GM12801 (cell line): ENCODE measurements around the gene SNX27.

ENCODE experiments used
- CTCF ChIP-seq: IDR thresholded peaks from one replicate; pipeline ENCODE4 v1.5.1; 2011; ENCODE audit warnings: control low read depth; ENCODE audit not compliant: insufficient read length; ENCODE audit errors: extremely low read depth

SNX27 gene

GRCh38 chr1:151616505-151616849 lies 4.6 kb downstream of the SNX27 start:
- no peak for TF ChIP-seq CTCF

- no peak for TF ChIP-seq CTCF
Observed at GRCh38 chr1:151618003-151618402, 6.2 kb downstream of the SNX27 start.

GRCh38 chr1:151618470-151618869 lies 6.6 kb downstream of the SNX27 start:
- TF ChIP-seq CTCF: no peak

GRCh38 chr1:151619489-151620093 lies 7.7 kb downstream of the SNX27 start:
- no peak for TF ChIP-seq CTCF

- no peak for TF ChIP-seq CTCF
Observed at GRCh38 chr1:151620286-151620685, 8.4 kb downstream of the SNX27 start.

GRCh38 chr1:151621351-151621750 lies 9.5 kb downstream of the SNX27 start:
- no peak for TF ChIP-seq CTCF

- no peak for TF ChIP-seq CTCF
Observed at GRCh38 chr1:151624783-151625182, 12.9 kb downstream of the SNX27 start.

- TF ChIP-seq CTCF: no peak
Observed at GRCh38 chr1:151626740-151627334, 15.0 kb downstream of the SNX27 start.
